IMR-90 (cell line): Measurements from ENCODE around the gene ANKFY1. TPM values are rescaled to one million over a fixed set of nuclear protein-coding genes. Genes with fewer than 3 reads are reported as not detected.

Experiments
- ATAC-seq: fragments of 200-7000 bp; cut with Tn5 transposase; 2 replicates; pipeline ENCODE4 v1.9.1; 2020; ENCODE audit warnings: low read depth, mild to moderate bottlenecking, moderate library complexity
- BruUV-seq: library from RNA; stranded (reverse); fragments of 400-500 nt; replicated peaks from 2 replicates; lab custom pipeline; 2021; lab: Mats Ljungman, UMichigan
- CTCF ChIA-PET: fragments of 300-600 bp; formaldehyde crosslinking; extraction: SDS; loops from one replicate; lab custom pipeline; 2021; ENCODE audit warnings: antibody characterized with exemption; lab: Yijun Ruan, JAX
- POLR2A ChIA-PET: fragments of 300-600 bp; sonication (Branson Sonifier 250); formaldehyde crosslinking; loops from one replicate; lab custom pipeline; 2022; ENCODE audit warnings: antibody characterized with exemption; ENCODE audit not compliant: unreplicated experiment; lab: Charles Lee
- DNase-seq: peaks from one replicate; pipeline ENCODE4 v3.0.0; 2013
- H2AFZ ChIP-seq: replicated peaks from 2 replicates; pipeline ENCODE3; 2013; ENCODE audit warnings: low read length, mild to moderate bottlenecking; ENCODE audit not compliant: poor library complexity
- H2AK5ac ChIP-seq: 2 replicates; pipeline ENCODE4 v1.6.1; 2013; ENCODE audit warnings: low read depth, low read length, inconsistent platforms
- H2AK9ac ChIP-seq: replicated peaks from 2 replicates; pipeline ENCODE3; 2013; ENCODE audit warnings: mild to moderate bottlenecking, low read depth, low read length, moderate library complexity; ENCODE audit not compliant: poor library complexity
- H2BK120ac ChIP-seq: 2 replicates; pipeline ENCODE4 v1.6.1; 2013; ENCODE audit warnings: low read depth, low read length, inconsistent platforms
- H2BK15ac ChIP-seq: 3 replicates; pipeline ENCODE4 v1.6.1; 2013; ENCODE audit warnings: low read depth, low read length, inconsistent platforms
- H2BK20ac ChIP-seq: 2 replicates; pipeline ENCODE4 v1.6.1; 2013; ENCODE audit warnings: low read depth, mild to moderate bottlenecking, inconsistent platforms, low read length, moderate library complexity
- H2BK5ac ChIP-seq: 2 replicates; pipeline ENCODE4 v1.6.1; 2013; ENCODE audit warnings: mild to moderate bottlenecking, low read depth, low read length, inconsistent platforms; ENCODE audit not compliant: poor library complexity, severe bottlenecking
- H3K14ac ChIP-seq: replicated peaks from 2 replicates; pipeline ENCODE4 v1.6.1; 2013; ENCODE audit warnings: low read depth, low read length, inconsistent platforms
- H3K18ac ChIP-seq: 2 replicates; pipeline ENCODE4 v1.6.1; 2013; ENCODE audit warnings: low read depth, low read length, control low read depth
- H3K23ac ChIP-seq: 2 replicates; pipeline ENCODE4 v1.6.1; 2013; ENCODE audit warnings: low read depth, low read length, inconsistent platforms
- H3K27ac ChIP-seq: 2 replicates; pipeline ENCODE4 v1.5.1; 2013; ENCODE audit warnings: mild to moderate bottlenecking, control low read depth, low read length; ENCODE audit not compliant: insufficient read depth
- H3K27me3 ChIP-seq: 2 replicates; pipeline ENCODE4 v1.6.1; 2013; ENCODE audit warnings: low read length; ENCODE audit not compliant: control insufficient read depth, insufficient read depth
- H3K36me3 ChIP-seq: 2 replicates; pipeline ENCODE4 v1.6.1; 2013; ENCODE audit warnings: low read length, mixed read lengths; ENCODE audit not compliant: control insufficient read depth, insufficient read depth
- H3K4ac ChIP-seq: 2 replicates; pipeline ENCODE4 v1.6.1; 2013; ENCODE audit warnings: low read depth, low read length, inconsistent platforms
- H3K4me1 ChIP-seq: 2 replicates; pipeline ENCODE4 v1.6.1; 2013; ENCODE audit warnings: low read length, mixed read lengths; ENCODE audit not compliant: control insufficient read depth, insufficient read depth
- H3K4me2 ChIP-seq: 2 replicates; pipeline ENCODE4 v1.6.1; 2013; ENCODE audit warnings: low read depth, mild to moderate bottlenecking, control low read depth, low read length, moderate library complexity
- H3K4me3 ChIP-seq: 2 replicates; pipeline ENCODE4 v1.5.1; 2013; ENCODE audit warnings: low read depth, mild to moderate bottlenecking, control low read depth, low read length, moderate library complexity; ENCODE audit not compliant: insufficient read depth
- H3K56ac ChIP-seq: 2 replicates; pipeline ENCODE4 v1.6.1; 2013; ENCODE audit warnings: low read length, inconsistent platforms; ENCODE audit not compliant: insufficient read depth; ENCODE audit errors: extremely low read depth
- H3K79me1 ChIP-seq, 2 experiments: 2 replicates each; pipeline ENCODE4 v1.6.1; 2013; ENCODE audit warnings: low read length in 2 of 2, inconsistent platforms in 1 of 2, low read depth in 1 of 2
- H3K9ac ChIP-seq: 2 replicates; pipeline ENCODE4 v1.6.1; 2013; ENCODE audit warnings: low read depth, low read length, control low read depth
- H3K9me1 ChIP-seq: 2 replicates; pipeline ENCODE4 v1.6.1; 2013; ENCODE audit warnings: low read length, inconsistent platforms; ENCODE audit not compliant: insufficient read depth
- H3K9me3 ChIP-seq: 2 replicates; pipeline ENCODE4 v1.6.1; 2013; ENCODE audit warnings: low read length; ENCODE audit not compliant: control insufficient read depth, insufficient read depth
- H4K20me1 ChIP-seq: 2 replicates; pipeline ENCODE4 v1.6.1; 2013; ENCODE audit warnings: low read length, inconsistent platforms; ENCODE audit not compliant: insufficient read depth
- H4K5ac ChIP-seq: 2 replicates; pipeline ENCODE4 v1.6.1; 2013; ENCODE audit warnings: mild to moderate bottlenecking, low read depth, low read length, control low read depth
- H4K8ac ChIP-seq, 2 experiments: 2 replicates each; pipeline ENCODE4 v1.6.1; 2013; ENCODE audit warnings: low read depth in 2 of 2, low read length in 2 of 2, control low read depth in 1 of 2, inconsistent platforms in 1 of 2
- H4K91ac ChIP-seq: 2 replicates; pipeline ENCODE4 v1.6.1; 2013; ENCODE audit warnings: low read depth, low read length, inconsistent platforms; ENCODE audit not compliant: insufficient read depth
- CEBPB ChIP-seq: IDR thresholded peaks from 2 replicates; pipeline ENCODE4 v1.6.1; 2012; ENCODE audit warnings: low read depth, low read length, improper control_type of control experiment
- CHD1 ChIP-seq: IDR thresholded peaks from 2 replicates; pipeline ENCODE4 v1.6.1; 2012; ENCODE audit warnings: low read depth, low read length, improper control_type of control experiment
- FOS ChIP-seq: fragments of 150-350 bp; IDR thresholded peaks from 2 replicates; pipeline ENCODE4 v1.6.1; 2016; ENCODE audit warnings: low read depth, low read length
- MAFK ChIP-seq: IDR thresholded peaks from 2 replicates; pipeline ENCODE4 v1.6.1; 2012; ENCODE audit warnings: low read depth, low read length, improper control_type of control experiment
- MAZ ChIP-seq: IDR thresholded peaks from 2 replicates; pipeline ENCODE4 v1.6.1; 2012; ENCODE audit warnings: low read depth, mild to moderate bottlenecking, low read length, improper control_type of control experiment, moderate library complexity, borderline replicate concordance
- RAD21 ChIP-seq: IDR thresholded peaks from 2 replicates; pipeline ENCODE4 v1.6.1; 2012; ENCODE audit warnings: low read length, improper control_type of control experiment
- SMC3 ChIP-seq: fragments of 150-350 bp; IDR thresholded peaks from 2 replicates; pipeline ENCODE4 v1.6.1; 2016; ENCODE audit warnings: low read depth, mild to moderate bottlenecking, antibody characterized with exemption, low read length, moderate library complexity
- WGBS, 2 experiments: methylation state at CpG; one replicate each; pipeline versions ENCODE4 v1.1.5 to v1.1.7; 2013; ENCODE audit warnings: missing lambda C conversion rate in 2 of 2; ENCODE audit not compliant: insufficient read length in 1 of 2; ENCODE audit errors: extremely low coverage in 2 of 2; 5-methylcytosine and 5-hydroxymethylcytosine counted together
- dilution Hi-C: fragments of 300-500 bp; cut with HindIII; formaldehyde crosslinking; loops from one replicate; pipeline ENCODE4 v1.14.3; 2018; ENCODE audit warnings: low sequenced_read_pairs; ENCODE audit not compliant: unreplicated experiment
- in situ Hi-C: fragments of 300-500 bp; cut with MboI; formaldehyde crosslinking; loops from 3 replicates; pipeline ENCODE4 v1.14.3; 2019; ENCODE audit warnings: low sequenced_read_pairs, inconsistent platforms, mixed read lengths
- intact Hi-C: fragments of 100-400 bp; cut with micrococcal nuclease; formaldehyde crosslinking; loops from 2 replicates; pipeline ENCODE4 v1.10.0; 2022
- polyA plus RNA-seq, 3 experiments: library from polyadenylated mRNA; depleted of rRNA; stranded (reverse); fragments of >200 nt; gene quantifications; 2 replicates each; pipeline ENCODE4 v1.2.3, GENCODE V29; 2012; ENCODE audit warnings: low replicate concordance in 1 of 3
- total RNA-seq: library from RNA; depleted of rRNA; stranded (reverse); fragments of >200 nt; gene quantifications from 2 replicates; pipeline ENCODE4 v1.2.3, GENCODE V29; 2012

Gene ANKFY1
- total and polyA plus RNA-seq, 2 of the 4 experiments (the other 2 are of a cell fraction): 32.3 to 48.9 TPM

- 90% methylated on average over 2 of the region's 10 CpGs; no CpG with 5 or more reads in 1 of the 2 experiments for WGBS, 2 experiments
- intact Hi-C loops (no loop called here), dilution Hi-C loops (no loop called here), in situ Hi-C loops (no loop called here)
- H2AFZ ChIP-seq: no peak overlapping the region
- H4K8ac ChIP-seq: no peak overlapping the region
- no peak overlapping the region for H2BK15ac ChIP-seq
- no peak overlapping the region for H4K91ac ChIP-seq
- H3K36me3 ChIP-seq: peaks cover 43% of the 10 kb centered on the region
- no peak overlapping the region for H3K23ac ChIP-seq
- no peak overlapping the region for H3K4ac ChIP-seq
- H3K56ac ChIP-seq: no peak overlapping the region
- no peak overlapping the region for H2AK9ac ChIP-seq
- no peak overlapping the region for H4K5ac ChIP-seq
- ChIA-PET POLR2A (no interaction called here), CTCF (no interaction called here)
- ATAC-seq (no peak), DNase-seq (no peak)
- no peak overlapping the region for H2AK5ac ChIP-seq
- H3K9ac ChIP-seq: no peak overlapping the region
- no peak for TF ChIP-seq FOS
- TF ChIP-seq MAZ: no peak
- TF ChIP-seq MAFK: no peak
- TF ChIP-seq SMC3: no peak
- TF ChIP-seq CHD1: no peak
- no peak for TF ChIP-seq RAD21
- TF ChIP-seq CEBPB: no peak
- no peaks in the 10 kb centered on the region for H3K4me1 ChIP-seq
- no peaks in the 10 kb centered on the region; the same call in 1 of the 2 replicates for H3K9me1 ChIP-seq
- no peak overlapping the region for H3K18ac ChIP-seq
- H2BK20ac ChIP-seq: no peak overlapping the region
- H3K9me3 ChIP-seq: no peaks in the 10 kb centered on the region
- no peak overlapping the region for H2BK120ac ChIP-seq
- no TSS peak for BruUV-seq
- no peak overlapping the region for H3K4me3 ChIP-seq
- no peak overlapping the region for H3K27ac ChIP-seq
- H3K27me3 ChIP-seq: no peaks in the 10 kb centered on the region
- peaks cover 0 to 10% of the 10 kb centered on the region in 2 experiments; a peak in 3 of 4 replicates for H3K79me1 ChIP-seq
- H3K4me2 ChIP-seq: no peak overlapping the region
- no peak overlapping the region for H3K14ac ChIP-seq
- H2BK5ac ChIP-seq: no peak overlapping the region
- H4K20me1 ChIP-seq: no peaks in the 10 kb centered on the region
These were observed 74.5 kb downstream of the ANKFY1 start for GRCh38 chr17:4189280-4189679.
